HL-60 (cell line): ENCODE measurements around the gene PLVAP.

Experiments
- DNase-seq, 2 experiments: peaks; one replicate each; pipeline ENCODE4 v3.0.0-alpha.2; 2010 to 2020; ENCODE audit warnings: low read depth in 1 of 2, low spot score in 1 of 2
- H3K27ac ChIP-seq: fragments of 250-450 bp; sonication (Bioruptor Pico); replicated peaks from 2 replicates; pipeline ENCODE4 v1.5.1; 2020; ENCODE audit warnings: mild to moderate bottlenecking, moderate library complexity
- H3K27me3 ChIP-seq: fragments of 250-450 bp; sonication (Bioruptor Pico); 2 replicates; pipeline ENCODE4 v1.5.1; 2021; ENCODE audit warnings: mild to moderate bottlenecking, moderate library complexity; ENCODE audit not compliant: insufficient read depth, poor library complexity, severe bottlenecking
- H3K4me3 ChIP-seq: replicated peaks from 2 replicates; pipeline ENCODE4 v1.5.1; 2011; ENCODE audit warnings: mild to moderate bottlenecking, control low read depth, low read length; ENCODE audit not compliant: insufficient read depth
- CTCF ChIP-seq: IDR thresholded peaks from one replicate; pipeline ENCODE4 v1.5.1; 2011; ENCODE audit warnings: low read length, control low read depth, inconsistent platforms; ENCODE audit not compliant: insufficient read depth
- GABPA ChIP-seq: IDR thresholded peaks from 2 replicates; pipeline ENCODE4 v1.6.1; 2012; ENCODE audit warnings: low read depth
- POLR2AphosphoS5 ChIP-seq: IDR thresholded peaks from 2 replicates; pipeline ENCODE4 v1.6.1; 2012; ENCODE audit warnings: low read depth
- REST ChIP-seq: IDR thresholded peaks from 2 replicates; pipeline ENCODE4 v1.6.1; 2012; ENCODE audit warnings: low read depth; ENCODE audit not compliant: insufficient replicate concordance
- SPI1 ChIP-seq: IDR thresholded peaks from 2 replicates; pipeline ENCODE4 v1.6.1; 2012; ENCODE audit warnings: low read depth, mild to moderate bottlenecking, borderline replicate concordance

Gene PLVAP

GRCh38 chr19:17305517-17306284, 71.4 kb downstream of the PLVAP start, which contains the start of gene MRPL34:
TSS of gene MRPL34 (plus strand) at chr19:17305872. CDS start at chr19:17305893, 21 bp downstream.
- DNase-seq = peak; percentile 99 to 100
- TF ChIP-seq POLR2AphosphoS5 = peak; percentile 100
- TF ChIP-seq CTCF = peak; percentile 64
- no peak for TF ChIP-seq REST
- TF ChIP-seq GABPA = peak; percentile 77

GRCh38 chr19:17305216-17305516, 72.0 kb downstream of the PLVAP start:
- no peak overlapping the region for H3K4me3 ChIP-seq
- peak overlapping the region; percentile 25; the same call in 1 of the 2 replicates for H3K27ac ChIP-seq
- TF ChIP-seq REST = no peak
- no peak for DNase-seq
- H3K27me3 ChIP-seq = no peaks in the 10 kb centered on the region

More at GRCh38 chr19:17305517-17306284, 71.4 kb downstream of the PLVAP start, which contains the start of gene MRPL34:
- no peaks in the 10 kb centered on the region for H3K27me3 ChIP-seq
- H3K4me3 ChIP-seq = peak within 1 kb of the TSS; percentile 78
- peak within 1 kb of the TSS; percentile 86 for H3K27ac ChIP-seq

- no peak overlapping the region; the same call in 1 of the 2 replicates for H3K27ac ChIP-seq
- TF ChIP-seq REST (no peak), POLR2AphosphoS5 (no peak)
- no peak for DNase-seq
- no peak overlapping the region for H3K4me3 ChIP-seq
- no peaks in the 10 kb centered on the region for H3K27me3 ChIP-seq
Measured at GRCh38 chr19:17304386-17305215, 72.5 kb downstream of the PLVAP start.

- DNase-seq = no peak
Measured at GRCh38 chr19:17303940-17304267, 73.2 kb downstream of the PLVAP start.

More at GRCh38 chr19:17303940-17304267, 73.2 kb downstream of the PLVAP start:
- Histone ChIP-seq H3K27me3 (no peaks in the 10 kb centered on the region), H3K27ac (no peak overlapping the region), H3K4me3 (no peak overlapping the region)
- TF ChIP-seq CTCF (no peak), SPI1 (no peak), REST (no peak)
